GM19438 (cell line): ENCODE data around the gene DNAJB1.

Experiments
- ATAC-seq: cut with Tn5 transposase; IDR thresholded peaks from one replicate; pipeline ENCODE4 v1.9.1; 2021; ENCODE audit warnings: low read depth; ENCODE audit not compliant: unreplicated experiment

Gene DNAJB1

GRCh38 chr19:14475251-14476073 lies 42.7 kb downstream of the DNAJB1 start, which contains the start of gene PTGER1:
TSS of gene PTGER1 (minus strand) at chr19:14475354. CDS start at chr19:14474320, 1,034 bp downstream.
- ATAC-seq = no peak

DNA sequence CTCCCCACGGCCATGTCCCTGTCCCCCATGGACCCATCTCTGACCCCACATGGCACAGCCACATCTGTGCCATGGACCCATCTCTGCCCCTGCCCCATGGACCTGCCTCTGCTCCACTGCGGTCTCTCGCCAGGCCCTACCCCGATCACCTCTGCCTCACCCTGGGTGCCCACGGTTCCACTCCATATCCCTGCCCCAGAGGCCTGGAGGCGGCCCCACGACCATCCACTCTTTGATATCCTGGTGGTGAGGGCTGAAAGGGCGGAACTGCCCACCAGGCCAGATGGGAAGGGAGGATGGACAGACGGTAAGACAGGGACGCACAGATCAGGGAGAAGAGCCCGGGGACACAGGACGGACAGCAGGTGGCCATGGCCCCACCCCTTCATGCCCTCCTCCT lies 43.4 kb downstream of the DNAJB1 start:
- no peak for ATAC-seq

- ATAC-seq = no peak
These were observed 44.1 kb downstream of the DNAJB1 start for GRCh38 chr19:14473978-14474578.

DNA sequence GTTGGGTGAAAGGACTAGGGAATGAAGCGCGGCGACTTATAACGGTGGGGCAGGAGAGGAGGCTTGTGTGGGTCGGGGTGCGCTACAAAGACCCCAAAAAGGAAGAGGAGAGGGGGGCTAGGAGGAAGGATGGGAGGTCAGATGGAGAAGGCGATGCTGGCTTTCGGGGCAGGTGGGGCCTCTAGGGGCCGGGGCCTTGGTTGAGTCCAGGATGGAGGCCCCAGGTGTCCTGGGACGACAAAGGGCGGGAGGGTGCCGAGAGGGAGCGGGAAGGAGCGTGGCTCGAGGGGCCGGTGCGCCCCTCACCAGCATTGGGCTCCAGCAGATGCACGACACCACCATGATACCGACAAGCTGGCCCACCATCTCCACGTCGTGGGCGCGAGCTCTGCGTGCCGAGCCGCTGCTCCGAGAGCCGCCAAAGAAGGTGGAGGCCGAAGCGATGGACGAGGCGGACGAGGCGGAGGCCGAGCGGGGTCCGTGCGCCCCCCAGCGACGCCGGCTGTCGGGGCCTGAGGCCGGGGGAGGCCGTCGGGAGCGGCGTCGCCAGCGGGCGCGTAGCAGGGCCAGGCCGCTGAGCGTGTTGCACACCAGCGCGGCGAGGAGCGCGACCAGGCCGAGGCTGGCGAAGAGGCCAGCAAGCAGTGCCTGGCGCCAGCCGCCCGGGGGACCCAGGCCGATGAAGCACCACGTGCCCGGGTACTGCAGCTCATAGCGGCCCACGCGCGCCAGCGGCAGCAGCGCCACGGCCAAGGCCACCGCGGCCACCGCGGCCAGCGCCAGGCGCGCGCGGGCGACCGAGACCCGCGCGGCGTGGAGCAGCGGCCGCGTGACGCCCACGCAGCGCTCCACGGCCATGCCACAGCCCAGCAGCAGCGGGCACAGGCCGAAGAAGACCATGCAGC lies 44.9 kb downstream of the DNAJB1 start:
- no peak for ATAC-seq

DNA sequence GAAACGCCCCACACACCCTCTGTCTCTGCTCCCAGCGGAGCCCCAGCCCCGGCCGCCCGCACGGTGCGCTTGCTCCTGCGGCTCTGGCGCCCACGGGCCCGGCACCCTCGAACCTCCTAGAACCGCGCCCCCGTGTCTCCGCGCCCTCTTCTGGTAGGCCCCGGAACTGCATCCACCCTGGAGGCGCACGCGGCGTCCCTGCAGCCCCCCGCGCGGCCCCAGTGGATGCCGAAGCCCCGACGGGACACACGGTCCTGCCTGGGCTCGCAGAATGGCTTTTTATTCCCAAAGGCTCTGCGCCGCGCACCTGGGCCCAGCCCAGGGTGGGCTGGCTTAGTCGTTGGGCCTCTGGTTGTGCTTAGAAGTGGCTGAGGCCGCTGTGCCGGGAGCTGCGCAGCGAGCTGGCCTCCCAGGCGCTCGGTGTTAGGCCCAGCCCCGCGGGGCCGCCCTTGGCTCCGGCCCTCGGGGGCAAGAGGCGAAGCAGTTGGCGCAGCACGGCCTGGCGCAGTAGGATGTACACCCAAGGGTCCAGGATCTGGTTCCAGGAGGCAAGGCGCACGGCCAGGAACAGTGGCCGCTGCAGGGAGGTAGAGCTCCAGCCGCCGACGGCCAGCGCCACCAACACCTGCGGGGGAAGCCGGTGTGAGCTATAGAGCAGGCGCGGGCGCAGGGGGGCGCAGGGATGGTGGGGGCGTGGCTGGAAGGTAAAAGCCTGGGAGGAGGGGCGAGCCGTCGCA lies 45.8 kb downstream of the DNAJB1 start:
- ATAC-seq = no peak

DNA sequence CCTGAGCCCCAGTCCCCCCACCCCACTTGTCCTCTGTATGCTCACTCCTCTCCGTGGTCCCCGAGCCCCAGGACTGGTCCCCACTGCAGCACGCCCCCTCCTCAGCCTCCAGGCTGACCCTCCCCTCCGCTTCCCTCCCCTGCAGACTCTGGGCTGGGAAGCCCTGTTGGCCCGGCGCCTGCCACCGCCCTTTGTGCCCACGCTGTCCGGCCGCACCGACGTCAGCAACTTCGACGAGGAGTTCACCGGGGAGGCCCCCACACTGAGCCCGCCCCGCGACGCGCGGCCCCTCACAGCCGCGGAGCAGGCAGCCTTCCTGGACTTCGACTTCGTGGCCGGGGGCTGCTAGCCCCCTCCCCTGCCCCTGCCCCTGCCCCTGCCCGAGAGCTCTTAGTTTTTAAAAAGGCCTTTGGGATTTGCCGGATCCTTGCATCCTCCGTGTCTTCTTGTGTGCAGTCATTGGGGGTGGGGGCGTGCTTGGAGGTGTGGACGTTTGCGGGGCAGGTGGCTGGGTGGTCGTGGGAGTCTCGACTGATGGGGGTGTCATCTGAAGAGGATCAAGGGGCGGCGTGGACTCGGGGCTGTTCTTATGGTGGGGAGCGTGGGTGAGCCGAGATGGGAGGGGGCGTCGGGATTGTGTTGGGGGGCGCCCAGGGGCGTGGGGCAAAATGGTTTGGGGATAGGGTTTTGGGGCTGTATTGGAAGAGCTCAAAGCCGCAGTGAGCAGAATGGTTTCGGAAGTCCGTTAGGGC lies 46.6 kb downstream of the DNAJB1 start:
- no peak for ATAC-seq

- ATAC-seq = no peak
These were observed 47.9 kb downstream of the DNAJB1 start for GRCh38 chr19:14470031-14470876.

DNA sequence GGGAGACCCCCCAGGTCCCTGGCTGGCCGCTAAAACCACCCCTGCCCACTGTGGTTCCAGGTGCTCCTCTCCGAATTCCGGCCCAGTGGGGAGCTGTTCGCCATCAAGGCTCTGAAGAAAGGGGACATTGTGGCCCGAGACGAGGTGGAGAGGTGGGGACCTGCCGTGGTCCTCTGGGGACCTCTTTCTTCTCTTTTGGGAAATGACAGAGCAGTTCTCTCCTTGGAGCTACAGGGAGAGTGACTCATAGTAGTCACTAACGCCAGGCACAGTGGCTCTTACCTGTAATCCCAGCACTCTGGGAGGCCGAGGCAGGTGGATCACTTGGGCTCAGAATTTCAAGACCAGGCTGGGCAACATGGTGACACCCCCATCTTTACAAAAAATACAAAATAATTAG lies 50.4 kb downstream of the DNAJB1 start:
- no peak for ATAC-seq

DNA sequence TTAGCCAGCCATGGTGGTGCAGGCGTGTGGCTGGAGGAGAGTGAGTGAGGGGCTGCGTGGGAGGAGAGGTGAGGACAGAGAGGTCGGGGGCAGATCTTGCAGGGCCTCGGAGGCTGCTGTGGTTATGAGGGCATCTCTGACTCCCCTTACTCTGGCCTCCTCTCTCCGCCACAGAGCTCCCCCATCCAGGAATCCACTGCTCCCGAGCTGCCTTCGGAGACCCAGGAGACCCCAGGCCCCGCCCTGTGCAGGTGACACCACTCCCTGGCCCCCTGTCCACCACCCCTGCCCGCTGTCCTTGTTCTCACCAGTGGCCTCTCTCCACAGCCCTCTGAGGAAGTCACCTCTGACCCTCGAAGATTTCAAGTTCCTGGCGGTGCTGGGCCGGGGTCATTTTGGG lies 50.8 kb downstream of the DNAJB1 start:
- ATAC-seq = no peak
